Daoy (cell line): ENCODE data around the gene ZNF701. TPM values are rescaled to one million over a fixed set of nuclear protein-coding genes. Genes with fewer than 3 reads are reported as not detected.
"Not testable (repeated sequence)": the region's sequence is repeated elsewhere in the genome, so short reads cannot be mapped to it uniquely, and the experiment has no call there.

ENCODE experiments used
- DNase-seq: peaks from one replicate; pipeline ENCODE4 v3.0.0-alpha.2; 2015; ENCODE audit warnings: low read depth
- total RNA-seq: library from RNA; depleted of rRNA; stranded (reverse); fragments of >200 nt; shearing (Covaris generic); gene quantifications from 2 replicates; pipeline ENCODE4 v1.2.3, GENCODE V29; 2014

ZNF701 gene
- total RNA-seq, 1 experiment from 2014 or later, result 6.3 TPM

GRCh38 chr19:52566121-52566520, 4.0 kb upstream of the ZNF701 start:
- no peak for DNase-seq

DNA sequence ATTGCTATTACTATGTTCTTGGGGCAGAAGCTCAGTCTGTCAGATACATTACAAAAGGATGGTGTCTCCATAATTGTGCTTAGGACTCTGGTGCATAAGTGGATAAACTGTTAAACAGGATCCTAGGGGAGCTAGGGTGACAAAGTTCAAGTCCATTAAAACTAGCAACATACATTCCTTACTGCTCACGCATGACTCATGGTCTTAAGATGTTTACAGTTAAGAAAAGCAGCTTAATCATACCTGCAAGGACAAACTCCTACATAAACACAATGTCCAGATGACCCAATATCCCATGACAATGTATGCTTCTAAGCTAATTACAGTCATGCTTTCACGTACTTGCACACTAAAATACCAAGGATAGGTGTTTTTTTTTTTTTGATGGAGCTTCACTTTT, 3.5 kb upstream of the ZNF701 start:
- peak; percentile 47 for DNase-seq

- no peak for DNase-seq
These were observed 2.2 kb upstream of the ZNF701 start for GRCh38 chr19:52567921-52568320.

GRCh38 chr19:52569638-52569999, 468 bp upstream of the ZNF701 start:
- DNase-seq, result peak; percentile 69

DNA sequence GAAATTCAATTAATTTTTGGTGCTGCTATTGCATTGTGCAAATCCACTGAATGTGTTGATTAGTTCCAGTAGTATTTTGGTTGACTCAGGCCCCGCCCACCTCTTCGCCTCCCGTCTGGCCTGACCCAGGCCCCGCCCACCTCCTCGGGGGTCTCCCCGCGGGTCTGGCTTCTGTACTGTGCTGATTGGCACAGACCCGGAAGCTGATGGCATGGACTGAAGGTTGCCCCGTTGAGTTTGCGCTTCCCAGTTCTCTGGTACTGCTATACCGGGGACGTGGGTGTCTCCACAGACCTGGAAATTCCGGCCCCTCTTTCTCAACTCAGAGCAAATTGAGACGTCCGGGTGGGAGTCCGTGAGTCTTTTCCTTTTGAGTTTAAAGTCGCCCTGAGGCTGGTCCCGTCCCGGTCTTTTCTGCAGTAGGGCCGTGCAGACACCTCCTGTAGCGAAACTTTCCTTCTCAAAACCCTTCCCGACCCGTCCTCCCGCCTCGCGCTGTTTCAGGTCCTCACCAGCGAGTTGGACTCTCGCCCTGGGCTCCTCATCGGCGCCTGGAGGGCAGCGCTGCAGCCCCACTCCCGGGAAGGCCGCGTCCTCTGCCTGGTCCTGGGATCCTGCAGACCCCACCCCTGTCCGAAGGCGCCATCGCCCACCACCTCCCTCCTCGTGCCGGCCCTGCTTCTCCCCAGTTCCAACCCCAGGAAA, 14.8 kb downstream of the ZNF701 start:
- no peak for DNase-seq

DNA sequence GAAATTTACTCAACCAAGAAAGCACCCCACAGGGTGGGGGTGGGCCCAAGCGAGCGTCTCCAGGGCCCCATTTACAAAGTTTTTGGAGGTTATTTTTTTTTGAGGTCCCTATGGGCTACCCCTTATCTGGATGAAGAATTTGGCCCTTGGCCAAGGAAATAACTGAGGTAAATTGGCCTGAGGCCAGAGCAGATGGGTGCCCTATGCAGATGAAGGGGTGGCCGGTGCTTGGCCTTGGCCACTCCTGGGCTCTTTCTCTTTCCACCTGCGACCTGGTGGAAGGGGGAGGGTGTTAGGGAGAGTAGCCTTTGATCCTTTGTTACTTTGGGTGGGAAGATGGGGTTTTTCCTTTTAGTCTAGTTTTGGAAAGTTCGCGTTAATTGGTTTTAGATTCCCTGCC, 15.5 kb downstream of the ZNF701 start:
- no peak for DNase-seq

- DNase-seq, result no peak
These were observed 20.6 kb downstream of the ZNF701 start for GRCh38 chr19:52590728-52591127.

- no peak for DNase-seq
These were observed 22.2 kb downstream of the ZNF701 start for GRCh38 chr19:52592301-52592700.

DNA sequence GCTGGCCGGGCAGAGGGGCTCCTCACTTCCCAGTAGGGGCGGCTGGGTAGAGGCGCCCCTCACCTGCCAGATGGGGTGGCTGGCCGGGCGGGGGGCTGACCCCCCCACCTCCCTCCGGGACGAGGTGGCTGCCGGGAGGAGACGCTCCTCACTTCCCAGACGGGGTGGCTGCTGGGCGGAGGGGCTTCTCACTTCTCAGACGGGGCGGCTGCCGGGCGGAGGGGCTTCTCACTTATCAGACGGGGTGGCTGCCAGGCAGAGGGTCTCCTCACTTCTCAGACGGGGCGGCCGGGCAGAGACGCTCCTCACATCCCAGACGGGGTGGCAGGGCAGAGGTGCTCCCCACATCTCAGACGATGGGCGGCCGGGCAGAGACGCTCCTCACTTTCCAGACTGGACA, 23.4 kb downstream of the ZNF701 start:
- not testable (repeated sequence) for DNase-seq

- DNase-seq, result no peak
These were observed 29.2 kb downstream of the ZNF701 start for GRCh38 chr19:52599241-52599640.

GRCh38 chr19:52600639-52601024, 30.5 kb downstream of the ZNF701 start:
- no peak for DNase-seq

DNA sequence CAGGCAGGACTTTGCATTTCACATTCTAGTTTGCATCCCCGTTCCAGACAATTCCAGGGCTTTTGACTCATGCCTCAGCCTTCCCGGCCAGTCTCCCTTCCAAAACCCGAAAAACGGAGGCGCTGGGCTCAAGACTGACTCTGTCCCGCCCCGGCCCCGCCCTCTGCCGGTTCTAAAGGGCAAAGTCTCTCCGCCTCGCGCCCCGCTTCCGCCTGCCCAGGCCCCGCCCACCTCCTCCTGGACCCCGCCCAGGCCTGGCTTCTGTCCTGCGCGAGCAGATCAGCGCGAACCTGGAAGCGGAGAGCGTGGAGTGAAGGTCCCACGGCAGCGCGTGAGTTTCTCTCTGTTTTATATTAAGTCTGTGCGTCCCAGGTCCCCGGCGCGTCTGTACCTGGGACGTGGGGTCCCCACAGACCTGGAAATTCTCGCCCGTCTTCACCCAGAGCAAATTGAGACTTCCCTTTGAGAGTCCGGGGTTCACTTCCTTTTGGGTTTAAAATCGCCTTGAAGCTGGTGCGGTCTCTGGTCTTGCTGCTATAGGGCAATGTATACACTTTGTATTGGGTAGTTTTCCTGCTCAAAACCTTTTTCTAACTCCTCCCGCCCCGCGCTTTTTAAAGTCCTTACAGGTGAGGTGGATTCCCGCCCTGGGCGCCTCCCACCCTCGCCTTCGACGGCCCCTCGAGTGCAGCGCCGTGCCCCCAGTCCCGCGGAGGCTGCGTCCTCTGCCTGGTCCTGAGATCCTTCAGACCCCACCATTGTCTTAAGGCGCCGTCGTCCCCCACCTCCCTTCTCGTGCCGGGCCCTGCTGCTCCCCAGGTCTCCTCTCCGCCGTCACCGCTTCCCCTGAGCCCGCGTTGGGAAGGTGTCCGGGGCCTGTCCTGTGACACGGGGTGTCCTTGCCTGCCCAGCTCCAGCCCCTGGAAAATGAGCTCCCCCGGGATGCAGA, 31.2 kb downstream of the ZNF701 start:
- peak; percentile 94 for DNase-seq

- DNase-seq, result peak; percentile 22
These were observed 31.9 kb downstream of the ZNF701 start for GRCh38 chr19:52601974-52602366.

GRCh38 chr19:52602941-52603340, 32.9 kb downstream of the ZNF701 start:
- DNase-seq, result no peak

DNA sequence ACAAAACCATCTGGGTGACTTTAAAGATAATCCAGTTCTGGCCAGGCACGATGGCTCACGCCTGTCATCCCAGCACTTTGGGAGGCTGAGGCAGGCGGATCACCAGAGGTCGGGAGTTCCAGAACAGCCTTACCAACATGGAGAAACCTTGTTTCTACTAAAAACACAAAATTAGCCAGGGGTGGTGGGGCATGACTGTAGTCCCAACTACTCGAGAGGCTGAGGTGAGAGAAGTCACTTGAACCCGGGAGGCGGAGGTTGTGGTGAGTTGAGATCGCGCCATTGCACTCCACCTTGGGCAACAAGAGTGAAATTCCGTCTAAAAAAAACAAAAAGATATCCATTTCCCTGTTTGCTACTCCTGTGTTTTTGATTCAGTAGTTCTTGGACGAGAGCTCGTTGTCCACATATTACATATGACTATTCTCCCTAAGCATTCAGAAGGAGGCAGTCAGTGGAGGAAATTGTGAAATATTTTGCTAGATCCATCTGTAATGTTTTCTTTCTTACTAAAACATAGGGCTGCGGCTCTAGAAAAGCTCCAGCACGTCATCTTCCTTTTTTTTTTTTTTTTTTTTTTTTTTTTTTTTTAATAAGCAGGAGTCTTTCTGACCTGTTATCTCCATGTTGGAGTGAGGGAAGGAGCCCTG, 33.6 kb downstream of the ZNF701 start:
- no peak for DNase-seq

- DNase-seq, result no peak
These were observed 43.3 kb downstream of the ZNF701 start for GRCh38 chr19:52613299-52613906.

- DNase-seq, result no peak
These were observed 51.3 kb downstream of the ZNF701 start for GRCh38 chr19:52621376-52621775.

DNA sequence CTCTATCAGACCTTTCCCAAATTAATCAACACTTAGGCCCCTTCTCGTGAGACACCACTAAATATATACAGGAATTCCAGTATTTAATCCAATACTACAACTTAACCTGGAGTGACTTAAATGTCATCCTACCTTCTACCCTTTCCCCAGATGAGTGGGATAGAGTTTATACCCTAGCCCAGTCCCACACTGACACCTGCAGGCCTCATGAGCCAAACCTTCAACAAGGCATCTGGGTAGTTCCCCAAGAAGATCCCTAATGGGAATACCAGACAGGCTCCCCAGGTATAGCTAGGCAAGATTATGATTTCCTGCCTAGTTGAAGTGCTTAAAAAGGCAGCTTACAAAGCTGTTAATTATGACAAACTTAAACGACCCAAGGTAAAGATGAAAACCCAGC, 52.2 kb downstream of the ZNF701 start:
- DNase-seq, result no peak

DNA sequence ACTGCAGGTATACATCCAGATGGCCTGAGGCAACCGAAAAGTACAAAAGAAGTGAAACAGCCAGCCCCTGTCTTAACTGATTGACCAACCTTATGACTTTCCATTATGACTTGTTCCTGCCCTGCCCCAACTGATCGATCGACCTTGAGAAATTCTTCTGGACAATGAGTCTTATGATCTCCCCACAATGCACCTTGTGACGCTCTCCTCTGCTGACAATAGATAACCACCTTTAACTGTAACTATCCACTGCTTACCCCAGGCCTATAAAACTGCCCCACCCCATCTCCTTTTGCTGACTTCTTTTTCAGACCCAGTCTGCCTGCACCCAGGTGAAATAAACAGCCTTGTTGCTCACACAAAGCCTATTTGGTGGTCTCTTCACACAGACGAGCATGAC, 56.8 kb downstream of the ZNF701 start:
- DNase-seq, result no peak

GRCh38 chr19:52627441-52627840, 57.4 kb downstream of the ZNF701 start:
- DNase-seq, result not testable (repeated sequence)

GRCh38 chr19:52635786-52636570, 65.9 kb downstream of the ZNF701 start:
- DNase-seq, result peak; percentile 60
